CD4-positive, alpha-beta T cell treated with Interleukin-10 for 1 hour (primary cell): ENCODE results near the gene EPO.

Source experiments
- DNase-seq: peaks from one replicate; pipeline ENCODE4 v3.0.0-alpha.2; 2020

The EPO gene

DNA sequence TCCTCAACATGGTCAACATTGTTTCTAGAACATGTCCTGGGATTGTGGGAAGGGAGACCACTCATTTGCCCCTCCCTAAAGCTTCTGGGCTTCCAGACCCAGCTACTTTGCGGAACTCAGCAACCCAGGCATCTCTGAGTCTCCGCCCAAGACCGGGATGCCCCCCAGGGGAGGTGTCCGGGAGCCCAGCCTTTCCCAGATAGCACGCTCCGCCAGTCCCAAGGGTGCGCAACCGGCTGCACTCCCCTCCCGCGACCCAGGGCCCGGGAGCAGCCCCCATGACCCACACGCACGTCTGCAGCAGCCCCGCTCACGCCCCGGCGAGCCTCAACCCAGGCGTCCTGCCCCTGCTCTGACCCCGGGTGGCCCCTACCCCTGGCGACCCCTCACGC, at the start of gene EPO:
Gene EPO (plus strand): TSS at position 190 of the 392 bp plus-strand sequence. CDS start 513 bp downstream, outside the sequence.
- DNase-seq, result no peak

GRCh38 chr7:100671353-100672327, 48.6 kb upstream of the EPO start:
- DNase-seq, result no peak

DNA sequence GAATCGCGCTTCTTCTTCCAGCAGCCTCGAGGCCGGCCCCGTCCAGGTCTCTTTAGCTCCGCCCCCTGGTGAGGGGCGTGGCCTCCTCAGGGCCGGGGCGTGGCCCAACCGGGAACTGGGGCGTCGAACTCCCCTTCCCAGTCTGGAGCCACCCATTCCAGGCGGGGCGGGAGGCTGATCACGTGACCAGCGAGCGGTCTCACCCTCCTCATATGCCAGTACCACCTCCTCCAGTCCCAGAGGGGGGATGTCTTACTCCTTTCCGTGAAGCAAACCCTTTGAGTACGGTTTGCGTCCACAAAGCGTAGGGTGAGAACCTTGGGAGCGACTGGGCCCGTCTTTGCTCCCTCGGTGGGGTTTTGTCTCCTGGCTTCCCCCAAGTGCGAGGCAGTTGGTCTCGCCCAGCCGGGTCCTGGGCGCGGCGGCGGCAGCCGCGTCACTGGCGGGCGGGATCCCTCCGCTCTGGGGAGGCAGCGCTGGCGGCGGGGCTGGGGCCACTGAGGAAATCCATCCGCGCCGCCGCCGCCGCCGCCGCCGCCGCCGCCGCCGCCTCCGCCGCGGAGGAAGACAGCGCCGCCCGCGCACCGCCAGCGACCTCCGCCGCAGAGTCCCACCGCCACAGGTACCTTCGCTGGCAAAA, 46.8 kb upstream of the EPO start, which contains the start of gene GNB2:
Gene GNB2 (plus strand): TSS at position 439 of the 640 bp plus-strand sequence. CDS start 2,526 bp downstream, outside the sequence.
- DNase-seq, result peak; percentile 99

DNA sequence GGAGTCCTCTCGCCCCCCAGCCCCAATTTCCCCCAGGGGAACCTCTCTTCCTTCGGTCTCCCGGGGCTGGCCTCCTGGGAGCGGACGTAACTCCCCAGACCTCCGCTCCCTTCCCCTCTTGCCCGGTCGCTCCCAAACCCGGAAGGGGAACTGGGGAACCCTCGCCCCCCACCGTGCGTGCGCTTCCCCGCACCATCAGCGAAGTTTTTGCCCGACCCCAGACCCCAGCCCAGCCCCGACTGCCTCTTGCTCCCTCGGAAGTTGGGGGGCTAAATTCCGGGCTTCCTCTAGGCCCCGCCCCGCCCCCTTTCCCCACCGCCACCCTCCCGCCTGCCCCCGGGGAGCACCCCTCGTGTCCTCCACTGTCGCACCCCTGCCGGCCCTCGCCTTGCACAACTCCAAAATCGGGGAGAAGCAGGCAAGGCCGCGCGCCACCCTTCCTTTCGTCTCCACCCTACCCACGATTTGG, 46.3 kb upstream of the EPO start:
- peak; percentile 58 for DNase-seq

- DNase-seq, result peak; percentile 32
Measured at GRCh38 chr7:100674411-100675104, 45.7 kb upstream of the EPO start.

- no peak for DNase-seq
Measured at GRCh38 chr7:100675105-100675451, 45.2 kb upstream of the EPO start.

- DNase-seq, result peak; percentile 96
Measured at GRCh38 chr7:100675581-100676350, 44.5 kb upstream of the EPO start.

GRCh38 chr7:100676501-100677306, 43.6 kb upstream of the EPO start:
- DNase-seq, result peak; percentile 14

DNA sequence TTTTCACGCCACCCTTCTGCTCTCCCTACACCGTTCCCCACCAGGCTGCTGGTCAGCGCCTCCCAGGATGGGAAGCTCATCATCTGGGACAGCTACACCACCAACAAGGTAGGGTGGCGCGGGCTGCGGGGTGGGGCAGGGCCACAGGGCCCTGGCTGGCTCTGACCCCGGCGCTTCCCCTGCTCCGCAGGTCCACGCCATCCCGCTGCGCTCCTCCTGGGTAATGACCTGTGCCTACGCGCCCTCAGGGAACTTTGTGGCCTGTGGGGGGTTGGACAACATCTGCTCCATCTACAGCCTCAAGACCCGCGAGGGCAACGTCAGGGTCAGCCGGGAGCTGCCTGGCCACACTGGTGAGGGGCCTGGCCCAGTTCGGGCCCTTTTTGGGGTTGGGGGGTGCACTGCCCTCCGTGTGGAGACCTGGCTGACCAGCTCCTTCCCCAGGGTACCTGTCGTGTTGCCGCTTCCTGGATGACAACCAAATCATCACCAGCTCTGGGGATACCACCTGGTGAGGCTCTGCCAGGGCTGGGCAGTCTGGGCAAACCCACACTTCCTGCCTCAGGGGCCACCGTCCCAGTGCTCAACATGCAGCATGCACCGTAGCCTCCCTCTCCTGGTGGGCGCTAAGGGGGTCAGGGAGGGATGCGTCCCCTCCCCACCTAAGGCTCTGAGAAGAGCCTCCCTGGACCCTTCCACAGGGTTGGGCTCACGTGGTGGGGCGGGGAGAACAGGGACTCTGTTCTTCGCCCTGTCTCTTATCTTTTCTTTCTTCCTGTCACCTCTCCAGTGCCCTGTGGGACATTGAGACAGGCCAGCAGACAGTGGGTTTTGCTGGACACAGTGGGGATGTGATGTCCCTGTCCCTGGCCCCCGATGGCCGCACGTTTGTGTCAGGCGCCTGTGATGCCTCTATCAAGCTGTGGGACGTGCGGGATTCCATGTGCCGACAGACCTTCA, 42.7 kb upstream of the EPO start:
- peak; percentile 16 for DNase-seq

- peak; percentile 20 for DNase-seq
Measured at GRCh38 chr7:100678291-100678984, 41.8 kb upstream of the EPO start.

- no peak for DNase-seq
Measured at GRCh38 chr7:100679129-100679926, 40.9 kb upstream of the EPO start.

DNA sequence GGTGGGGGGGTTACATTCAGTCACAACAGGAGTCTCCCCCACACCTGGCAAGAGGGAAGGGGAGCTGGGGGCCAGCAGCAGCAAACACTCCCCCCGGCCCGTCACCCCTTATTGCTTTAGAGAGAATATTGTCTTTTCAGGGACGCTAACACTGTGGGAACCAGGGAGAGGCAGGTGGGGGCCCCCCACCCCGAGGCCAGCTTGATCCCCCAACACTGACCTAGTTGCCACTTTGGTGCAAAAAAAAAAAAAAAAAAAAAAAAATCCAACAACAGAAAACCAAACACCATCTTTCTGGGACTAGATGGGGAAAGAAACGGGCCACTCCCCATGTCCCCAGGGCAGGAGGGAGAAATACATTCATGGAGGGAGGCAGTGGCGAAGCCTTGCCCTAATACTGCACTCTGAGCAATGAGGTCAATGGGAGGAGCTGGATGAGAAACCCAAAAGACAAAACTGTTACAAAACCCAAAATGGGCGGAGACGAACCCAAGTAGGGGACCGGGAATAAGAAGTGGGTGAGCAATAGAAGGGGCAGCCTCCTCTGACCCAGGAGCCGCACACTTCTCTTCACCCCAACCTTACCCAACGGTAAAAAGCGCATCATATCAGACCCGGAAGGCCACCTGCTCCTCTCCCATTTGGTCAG, 40.2 kb upstream of the EPO start:
- peak; percentile 37 for DNase-seq

DNA sequence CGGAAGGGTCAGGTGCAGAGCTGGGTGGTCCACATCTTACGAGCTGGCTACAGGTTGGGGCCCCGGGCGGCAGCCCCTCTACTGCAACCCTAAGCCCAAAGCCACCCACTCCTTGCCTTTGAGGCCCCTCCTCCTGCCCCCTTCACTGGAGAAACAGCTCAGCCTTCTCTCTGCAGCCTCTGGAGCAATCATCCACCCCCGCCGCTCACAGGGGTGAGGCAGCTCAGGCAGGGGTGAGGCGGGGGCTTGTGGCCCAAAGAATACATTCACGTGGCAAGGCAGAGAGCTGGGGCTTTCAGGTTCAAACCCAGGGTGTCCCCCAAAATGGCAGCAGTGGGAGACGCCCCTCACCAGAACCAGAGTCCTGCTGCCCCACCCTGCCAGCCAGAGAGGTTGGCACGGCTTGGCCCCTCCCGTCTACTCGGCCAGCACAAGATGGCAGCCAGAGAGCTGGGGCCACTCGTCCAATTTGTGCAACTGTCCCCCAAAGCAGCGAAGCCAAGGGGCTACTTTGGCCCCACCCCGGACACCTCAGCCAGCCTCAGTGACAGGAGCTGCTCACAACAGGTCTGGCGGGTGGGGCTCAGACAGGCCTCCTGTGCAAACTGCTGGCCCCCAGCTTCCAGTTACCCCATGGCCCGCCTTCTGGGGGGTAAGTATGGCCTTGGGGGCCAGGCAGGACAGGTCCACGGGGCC, 39.5 kb upstream of the EPO start:
- DNase-seq, result peak; percentile 28

- DNase-seq, result peak; percentile 13
Measured at GRCh38 chr7:100681491-100682227, 38.6 kb upstream of the EPO start.

GRCh38 chr7:100682228-100682741, 38.0 kb upstream of the EPO start:
- no peak for DNase-seq

GRCh38 chr7:100682991-100683658, 37.1 kb upstream of the EPO start:
- no peak for DNase-seq
